ENCODE results near the gene NBAS. TPM values are rescaled to one million over a fixed set of nuclear protein-coding genes. Genes with fewer than 3 reads are reported as not detected.
A peak's percentile ranks its signal among the peaks of the same experiment; 100 is the strongest.

NBAS gene
- total and polyA plus RNA-seq, 9 of the 15 experiments (the other 6 are each of a cell fraction or from before 2014, with no cell fraction given): 15.3 to 94.4 (median 69.9) TPM

GRCh38 chr2:15591692-15592463 lies 30.7 kb upstream of the NBAS start, which contains the start of gene DDX1 (continued):
- TF ChIP-seq CREB1 (IDR thresholded peaks at IDR 0.05): peak; percentile 68
- peak; percentile 83 for TF ChIP-seq CREB1 (CRISPR knock-in tag; IDR thresholded peaks at IDR 0.05)
- peak; percentile 97 for TF ChIP-seq LCOR (CRISPR knock-in tag; IDR thresholded peaks at IDR 0.05)
- TF ChIP-seq MBD2 (IDR thresholded peaks at IDR 0.05; ENCODE audit: borderline replicate concordance, low read depth): peak; percentile 81; the same call in 1 of the 2 replicates
- TF ChIP-seq ZNF507 (tag; conservative IDR thresholded peaks at IDR 0.05): no peak
- peak; percentile 78 for TF ChIP-seq ZKSCAN1 (IDR thresholded peaks at IDR 0.05; ENCODE audit: low read depth, low read length)
- no peak for TF ChIP-seq HDAC3 (IDR thresholded peaks at IDR 0.05; ENCODE audit: borderline replicate concordance, partially characterized antibody)
- no peak for TF ChIP-seq ZNF217 (CRISPR knock-in tag; IDR thresholded peaks at IDR 0.05)
- peak; percentile 97 for TF ChIP-seq RBFOX2 (IDR thresholded peaks at IDR 0.05; ENCODE audit: low read depth, low read length)
- peak; percentile 80 for TF ChIP-seq SMAD1 (IDR thresholded peaks at IDR 0.05; ENCODE audit: low read depth, low read length, partially characterized antibody)
- TF ChIP-seq BACH1 (tag; IDR thresholded peaks at IDR 0.05): no peak
- peak; percentile 66 for TF ChIP-seq HNRNPLL (IDR thresholded peaks at IDR 0.05; ENCODE audit: low read depth, low read length, poor library complexity, severe bottlenecking)
- no peak for TF ChIP-seq ZNF174 (CRISPR knock-in tag; IDR thresholded peaks at IDR 0.05)
- peak; percentile 92 for TF ChIP-seq AFF4 (CRISPR knock-in tag; IDR thresholded peaks at IDR 0.05)
- TF ChIP-seq PREB (CRISPR knock-in tag; IDR thresholded peaks at IDR 0.05): no peak; the same call in 1 of the 2 replicates
- peak; percentile 33; the same call in 1 of the 2 replicates for TF ChIP-seq ZBTB7A (IDR thresholded peaks at IDR 0.05; ENCODE audit: borderline replicate concordance, control insufficient read depth, low read depth, low read length)
- no peak for TF ChIP-seq RFX5 (IDR thresholded peaks at IDR 0.05; ENCODE audit: low read depth, low read length)
- TF ChIP-seq ZBTB49 (CRISPR knock-in tag; IDR thresholded peaks at IDR 0.05; ENCODE audit: borderline replicate concordance): peak; percentile 73; the same call in 1 of the 2 replicates
- TF ChIP-seq ELF2 (CRISPR knock-in tag; IDR thresholded peaks at IDR 0.05): peak; percentile 79

Data from K562 (cell line).